K562 (cell line): Measurements from ENCODE around the gene ERP27. TPM values are rescaled to one million over a fixed set of nuclear protein-coding genes. Genes with fewer than 3 reads are reported as not detected.

Experiments used
- ATAC-seq: fragments of 200-7000 bp; cut with Tn5 transposase; 3 replicates; pipeline ENCODE4 v1.9.1; 2020; ENCODE audit warnings: moderate library complexity
- BruUV-seq: library from RNA; stranded (reverse); fragments of 400-500 nt; replicated peaks from 2 replicates; lab custom pipeline; 2021; lab: Mats Ljungman, UMichigan
- CTCF ChIA-PET: fragments of 300-600 bp; formaldehyde crosslinking; extraction: SDS; loops from one replicate; lab custom pipeline; 2021; ENCODE audit warnings: low intra/inter-chr PET ratio; lab: Yijun Ruan, JAX
- POLR2A ChIA-PET: fragments of 300-600, 350-650 bp; sonication (Branson Sonifier 250); formaldehyde crosslinking; extraction: SDS; loops from one replicate; lab custom pipeline; 2021; ENCODE audit warnings: antibody characterized with exemption, inconsistent platforms; lab: Yijun Ruan, JAX
- DNase-seq, 4 experiments: peaks; one replicate each; pipeline versions ENCODE4 v3.0.0 to v3.0.0-alpha.2; 2011 to 2018; ENCODE audit warnings: low spot score in 3 of 4, mixed read lengths in 3 of 4; ENCODE audit errors: extremely low read depth in 1 of 4
- FAIRE-seq: peaks from 2 replicates; lab custom pipeline; 2011; peaks lifted over from hg19 to GRCh38; lab: Jason Lieb, UNC
- H2AFZ ChIP-seq: 2 replicates; pipeline ENCODE4 v1.6.0; 2011; ENCODE audit warnings: low read depth, low read length, control low read depth, inconsistent platforms
- H3K27ac ChIP-seq: fragments of 200-600 bp; 3 replicates; pipeline ENCODE4 v1.8.0; 2011; ENCODE audit warnings: low read depth, mild to moderate bottlenecking, control low read depth, inconsistent platforms, low read length, moderate library complexity, mixed read lengths; ENCODE audit errors: extremely low read depth
- H3K27me3 ChIP-seq, 2 experiments: fragments of 300-600 bp in 1 of 2; 2 replicates in 1 of 2; 3 replicates in 1 of 2; pipeline versions ENCODE4 v1.6.0 to v1.8.0; 2011; ENCODE audit warnings: inconsistent platforms in 2 of 2, low read length in 2 of 2, mild to moderate bottlenecking in 1 of 2, mixed read lengths in 1 of 2, moderate library complexity in 1 of 2; ENCODE audit not compliant: control insufficient read depth in 2 of 2, insufficient read depth in 2 of 2
- H3K36me3 ChIP-seq: fragments of 300-600 bp; 3 replicates; pipeline ENCODE4 v1.8.0; 2011; ENCODE audit warnings: mild to moderate bottlenecking, low read length, inconsistent platforms; ENCODE audit not compliant: control insufficient read depth, insufficient read depth
- H3K4me1 ChIP-seq, 2 experiments: fragments of 200-600 bp in 1 of 2; replicated peaks in 1 of 2; 2 replicates in 1 of 2; 3 replicates in 1 of 2; pipeline versions ENCODE4 v1.5.1 to v1.8.0; 2011; ENCODE audit warnings: inconsistent platforms in 2 of 2, low read length in 2 of 2, mild to moderate bottlenecking in 1 of 2, mixed read lengths in 1 of 2, moderate library complexity in 1 of 2; ENCODE audit not compliant: control insufficient read depth in 2 of 2, insufficient read depth in 2 of 2
- H3K4me2 ChIP-seq: 2 replicates; pipeline ENCODE4 v1.6.1; 2011; ENCODE audit warnings: low read length, control low read depth, inconsistent platforms, mixed read lengths; ENCODE audit not compliant: insufficient read depth
- H3K4me3 ChIP-seq: fragments of 200-600 bp; sonication (generic), shearing (Covaris generic); 2 replicates; pipeline ENCODE4 v1.5.1; 2016; ENCODE audit warnings: control low read depth, inconsistent platforms
- H3K79me2 ChIP-seq: fragments of 200-600 bp; 3 replicates; pipeline ENCODE4 v1.8.0; 2011; ENCODE audit warnings: low read length, inconsistent platforms; ENCODE audit not compliant: control insufficient read depth, insufficient read depth
- H3K9ac ChIP-seq, 2 experiments: 2 replicates each; pipeline versions ENCODE4 v1.6.0 to v1.6.1; 2011; ENCODE audit warnings: low read depth in 2 of 2, low read length in 2 of 2, control low read depth in 1 of 2, inconsistent platforms in 1 of 2, mild to moderate bottlenecking in 1 of 2, mixed read lengths in 1 of 2; ENCODE audit not compliant: insufficient read depth in 1 of 2
- H3K9me1 ChIP-seq: one replicate; pipeline ENCODE4 v1.6.0; 2011; ENCODE audit warnings: inconsistent platforms, mild to moderate bottlenecking, low read length, moderate library complexity; ENCODE audit not compliant: control insufficient read depth, insufficient read depth
- H3K9me3 ChIP-seq: replicated peaks from 2 replicates; pipeline ENCODE4 v1.5.1; 2011; ENCODE audit warnings: low read depth, low read length, inconsistent platforms; ENCODE audit not compliant: control insufficient read depth, insufficient read depth
- H4K20me1 ChIP-seq: replicated peaks from 2 replicates; pipeline ENCODE4 v1.6.1; 2011; ENCODE audit warnings: low read length, inconsistent platforms, mixed read lengths; ENCODE audit not compliant: control insufficient read depth, insufficient read depth
- CTBP1 ChIP-seq: fragments of 450-650 bp; IDR thresholded peaks from 2 replicates; pipeline ENCODE4 v1.6.1; 2016; ENCODE audit warnings: borderline replicate concordance
- ETV6 ChIP-seq, 3 experiments: fragments of 150-350 bp in 1 of 3; sonication (generic) in 1 of 3; formaldehyde crosslinking in 1 of 3; IDR thresholded peaks; 2 replicates each; pipeline versions ENCODE4 v1.6.1 to v1.8.0; 2014 to 2022; ENCODE audit warnings: borderline replicate concordance in 2 of 3, low read depth in 2 of 3, antibody characterized with exemption in 1 of 3, low read length in 1 of 3, mild to moderate bottlenecking in 1 of 3, missing genetic modification reagents in 1 of 3
- NR2C1 ChIP-seq, 2 experiments: fragments of 450-650 bp; IDR thresholded peaks; 2 replicates each; pipeline ENCODE4 v1.6.1; 2017; ENCODE audit warnings: mild to moderate bottlenecking in 2 of 2, antibody characterized with exemption in 1 of 2, inconsistent platforms in 1 of 2, missing compliant biosample characterization in 1 of 2, missing genetic modification characterization in 1 of 2
- NR2F6 ChIP-seq: fragments of 450-650 bp; formaldehyde crosslinking; IDR thresholded peaks from 2 replicates; pipeline ENCODE4 v1.4.0; 2020; ENCODE audit warnings: mild to moderate bottlenecking
- SRSF9 ChIP-seq: fragments of 200-400 bp; formaldehyde crosslinking; IDR thresholded peaks from 2 replicates; pipeline ENCODE4 v1.6.1; 2017; ENCODE audit warnings: low read depth, low read length, borderline replicate concordance
- THAP12 ChIP-seq: fragments of 250-450 bp; sonication (Bioruptor Pico); IDR thresholded peaks from 2 replicates; pipeline ENCODE4 v1.9.0; 2021; ENCODE audit warnings: mild to moderate bottlenecking, inconsistent platforms
- ZNF316 ChIP-seq: fragments of 450-650 bp; IDR thresholded peaks from 2 replicates; pipeline ENCODE4 v1.6.1; 2016
- ZNF354B ChIP-seq: fragments of 250-450 bp; sonication (Bioruptor Pico); IDR thresholded peaks from 2 replicates; pipeline ENCODE4 v1.4.0; 2020
- ZNF717 ChIP-seq: fragments of 250-450 bp; sonication (Bioruptor Pico); IDR thresholded peaks from 2 replicates; pipeline ENCODE4 v1.5.0; 2021
- ZSCAN29 ChIP-seq: fragments of 450-650 bp; IDR thresholded peaks from 2 replicates; pipeline ENCODE4 v1.6.1; 2017
- WGBS: fragments of 100-300 bp; shearing (Covaris generic); methylation state at CpG from one replicate; pipeline ENCODE4 v1.1.6; 2016; ENCODE audit warnings: low coverage, mixed read lengths; ENCODE audit not compliant: insufficient coverage; ENCODE audit errors: missing lambda C conversion rate; 5-methylcytosine and 5-hydroxymethylcytosine counted together
- in situ Hi-C: fragments of 300-500 bp; cut with MboI; formaldehyde crosslinking; loops from 4 replicates; pipeline ENCODE4 v1.15.0; 2018; ENCODE audit warnings: inconsistent platforms, mixed read lengths
- intact Hi-C: fragments of 100-400 bp; cut with micrococcal nuclease; formaldehyde crosslinking; loops from 2 replicates; pipeline ENCODE4 v1.14.2; 2022
- polyA plus RNA-seq, 8 experiments: library from polyadenylated mRNA; depleted of rRNA in 4 of 8; stranded (reverse) in 5 of 8; unstranded in 3 of 8; fragments of >200 nt; fragmentation: Nextera tagmentation in 2 of 8; fragmentation: Illumina TruSeq in 1 of 8; extraction: Ambion mirVana in 2 of 8; extraction: Trizol in 1 of 8; gene quantifications; 2 replicates each; pipeline versions ENCODE4 v1.2.1 to v1.2.3, GENCODE V29; 2011 to 2014; ENCODE audit warnings: inconsistent platforms in 1 of 8, missing spikeins in 1 of 8
- total RNA-seq, 7 experiments: library from RNA; depleted of rRNA in 6 of 7; stranded (reverse); fragments of >200 nt in 6 of 7; fragmentation: Illumina TruSeq in 2 of 7; extraction: Trizol in 2 of 7; gene quantifications; 2 replicates each; pipeline versions ENCODE4 v1.2.1 to v1.2.3, GENCODE V29; 2011 to 2021; ENCODE audit warnings: low replicate concordance in 1 of 7

ERP27 gene
- total and polyA plus RNA-seq, 9 of the 15 experiments (the other 6 are each of a cell fraction or from before 2014, with no cell fraction given) = 0.07 to 0.27 (median 0.11) TPM; not detected in 6

GRCh38 chr12:14920475-14921126, 17.7 kb downstream of the ERP27 start:
- no peak overlapping the region for H3K4me2 ChIP-seq
- ATAC-seq = no peak
- no peak overlapping the region for H3K27ac ChIP-seq
- intact Hi-C loops = loop anchor here (10.0 kb wide), 1 partner anchor 76 kb away; the partner anchor contains the start of gene ART4
- no peaks in the 10 kb centered on the region; a peak in 1 of 5 replicates for H3K4me1 ChIP-seq
- POLR2A ChIA-PET = no interaction called here
- no peaks in the 10 kb centered on the region for H3K79me2 ChIP-seq
- H4K20me1 ChIP-seq = no peaks in the 10 kb centered on the region
- no peaks in the 10 kb centered on the region for H3K27me3 ChIP-seq
- CTCF ChIA-PET = no interaction called here
- in situ Hi-C loops = no loop called here
- no peaks in the 10 kb centered on the region for H3K9me1 ChIP-seq
- H2AFZ ChIP-seq = no peak overlapping the region
- WGBS = 4% methylated on average over 7 of the region's 7 CpGs
- no peak overlapping the region for H3K9ac ChIP-seq
- BruUV-seq = no TSS peak
- DNase-seq = no peak
- no peak for FAIRE-seq
- no peak for TF ChIP-seq CTBP1
- TF ChIP-seq ZNF354B (CRISPR knock-in tag) = no peak
- no peak for TF ChIP-seq NR2C1 (IDR thresholded peaks at IDR 0.05)
- TF ChIP-seq NR2C1 (tag; IDR thresholded peaks at IDR 0.05) = no peak
- TF ChIP-seq ZNF717 = no peak
- H3K4me3 ChIP-seq = no peak overlapping the region
- no peaks in the 10 kb centered on the region for H3K9me3 ChIP-seq
- no peaks in the 10 kb centered on the region for H3K36me3 ChIP-seq

GRCh38 chr12:14919455-14919854, 18.9 kb downstream of the ERP27 start:
- CTCF ChIA-PET = no interaction called here

More at GRCh38 chr12:14919455-14919854, 18.9 kb downstream of the ERP27 start:
- H3K9me3 ChIP-seq = no peaks in the 10 kb centered on the region
- ATAC-seq (no peak), FAIRE-seq (no peak), DNase-seq (no peak)
- TF ChIP-seq NR2F6 (no peak), ZNF316 (no peak), THAP12 (CRISPR knock-in tag) (no peak), SRSF9 (no peak), ZSCAN29 (no peak), ETV6 (IDR thresholded peaks at IDR 0.05; ENCODE audit: borderline replicate concordance in 1 of 2, low read depth in 2 of 2, low read length in 1 of 2) (no peak), ETV6 (CRISPR knock-in tag; IDR thresholded peaks at IDR 0.05; ENCODE audit: borderline replicate concordance) (no peak)
- no peak overlapping the region for H2AFZ ChIP-seq
- intact Hi-C loops = no loop called here
- no peaks in the 10 kb centered on the region; a peak in 1 of 5 replicates for H3K4me1 ChIP-seq
- H3K79me2 ChIP-seq = no peaks in the 10 kb centered on the region
- H3K27ac ChIP-seq = no peak overlapping the region
- no peaks in the 10 kb centered on the region for H4K20me1 ChIP-seq
- POLR2A ChIA-PET = no interaction called here
- H3K36me3 ChIP-seq = no peaks in the 10 kb centered on the region
- H3K9ac ChIP-seq = no peak overlapping the region
- in situ Hi-C loops = no loop called here
- BruUV-seq = no TSS peak
- no peak overlapping the region for H3K4me2 ChIP-seq
- no peaks in the 10 kb centered on the region for H3K9me1 ChIP-seq
- H3K27me3 ChIP-seq = no peaks in the 10 kb centered on the region
- no peak overlapping the region for H3K4me3 ChIP-seq
